SK-N-SH (cell line): ENCODE data around the gene NFIA.

Source experiments
- CTCF ChIP-seq: fragments of 200-600 bp; sonication (generic); IDR thresholded peaks from 2 replicates; pipeline ENCODE4 v1.6.1; 2017; ENCODE audit warnings: antibody characterized with exemption, mild to moderate bottlenecking, moderate library complexity
- GABPA ChIP-seq: IDR thresholded peaks from 2 replicates; pipeline ENCODE4 v1.4.0; 2012; ENCODE audit warnings: low read depth, mild to moderate bottlenecking
- NRF1 ChIP-seq: IDR thresholded peaks from 2 replicates; pipeline ENCODE4 v1.6.1; 2012; ENCODE audit warnings: low read depth, mild to moderate bottlenecking, low read length
- POLR2AphosphoS5 ChIP-seq: IDR thresholded peaks from 2 replicates; pipeline ENCODE4 v1.6.1; 2012; ENCODE audit warnings: low read depth, low read length
- RAD21 ChIP-seq: IDR thresholded peaks from 2 replicates; pipeline ENCODE4 v1.6.1; 2012; ENCODE audit warnings: mild to moderate bottlenecking, low read length
- REST ChIP-seq: IDR thresholded peaks from 2 replicates; pipeline ENCODE4 v1.6.1; 2012; ENCODE audit warnings: mild to moderate bottlenecking, low read depth, low read length, moderate library complexity
- RXRA ChIP-seq: IDR thresholded peaks from 2 replicates; pipeline ENCODE4 v1.4.0; 2012; ENCODE audit warnings: low read depth, mild to moderate bottlenecking, borderline replicate concordance

DNA sequence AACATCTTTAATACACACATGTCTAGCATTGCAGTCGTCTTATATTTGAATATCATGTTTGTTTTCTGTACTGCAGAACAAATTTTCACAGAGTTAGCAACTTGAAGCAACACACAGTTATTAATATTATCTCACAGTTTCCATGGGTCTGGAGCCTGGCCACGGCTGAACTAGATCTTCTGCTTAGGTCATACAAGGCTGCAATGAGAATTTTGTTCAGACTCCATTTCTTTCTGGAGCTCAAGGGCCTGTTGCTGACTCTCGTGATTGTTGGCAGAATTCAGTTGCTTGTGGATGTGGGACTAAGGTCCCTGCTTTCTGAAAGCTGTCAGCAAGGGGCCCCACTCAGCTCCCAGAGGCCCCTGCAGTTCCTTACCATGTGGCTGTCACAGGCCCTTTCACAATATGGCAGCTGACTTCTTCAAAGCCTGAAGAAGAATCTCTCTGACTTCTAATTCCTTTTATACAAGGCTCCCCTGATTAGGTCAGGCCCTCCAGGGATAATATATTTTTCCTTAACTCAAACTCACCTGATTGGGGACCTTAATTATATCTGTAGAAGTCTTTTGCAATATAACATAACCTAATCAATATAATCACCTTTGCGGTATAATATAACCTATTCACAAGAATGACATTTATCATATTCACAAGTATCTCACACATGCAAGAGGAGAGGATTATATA lies 296.3 kb downstream of the NFIA start:
- TF ChIP-seq CTCF, result no peak
- no peak for TF ChIP-seq RXRA
- no peak for TF ChIP-seq RAD21
- TF ChIP-seq POLR2AphosphoS5, result no peak
- TF ChIP-seq GABPA, result no peak
- no peak for TF ChIP-seq NRF1
- TF ChIP-seq REST, result no peak
